Kidney (tissue), 14 donors: ENCODE measurements around the gene BLOC1S3. TPM values are rescaled to one million over a fixed set of nuclear protein-coding genes. Genes with fewer than 3 reads are reported as not detected.

Experiments used
- DNase-seq, 5 donors: peaks; one replicate each; pipeline ENCODE4 v3.0.0-alpha.2; 2013 to 2020
- FAIRE-seq: peaks from 2 replicates; lab custom pipeline; 2012; peaks lifted over from hg19 to GRCh38; lab: Jason Lieb, UNC
- H3K27ac ChIP-seq, 2 donors: one replicate each; pipeline ENCODE4 v1.7.0; 2013; ENCODE audit warnings: low read depth in 2 of 2, low read length in 2 of 2, inconsistent platforms in 1 of 2
- H3K27me3 ChIP-seq: one replicate; pipeline ENCODE4 v1.7.1; 2013; ENCODE audit warnings: low read length, inconsistent platforms; ENCODE audit not compliant: control insufficient read depth, insufficient read depth
- H3K36me3 ChIP-seq, 3 donors: one replicate each; pipeline versions ENCODE4 v1.7.0 to v1.7.1; 2013; ENCODE audit warnings: low read length in 3 of 3, control low read depth in 1 of 3, inconsistent platforms in 1 of 3; ENCODE audit not compliant: insufficient read depth in 3 of 3, control insufficient read depth in 2 of 3
- H3K4me1 ChIP-seq, 3 donors: one replicate each; pipeline versions ENCODE4 v1.7.0 to v1.7.1; 2013; ENCODE audit warnings: low read length in 3 of 3, inconsistent platforms in 1 of 3, low read depth in 1 of 3; ENCODE audit not compliant: control insufficient read depth in 2 of 3, insufficient read depth in 2 of 3
- H3K4me3 ChIP-seq, 3 donors: one replicate each; pipeline versions ENCODE4 v1.7.0 to v1.8.1; 2013; ENCODE audit warnings: low read length in 3 of 3, control low read depth in 1 of 3, inconsistent platforms in 1 of 3
- H3K9ac ChIP-seq, 3 donors: one replicate each; pipeline versions ENCODE4 v1.7.0 to v1.7.1; 2013; ENCODE audit warnings: low read length in 3 of 3, control low read depth in 1 of 3, inconsistent platforms in 1 of 3
- H3K9me3 ChIP-seq, 3 donors: one replicate each; pipeline versions ENCODE4 v1.7.0 to v1.7.1; 2013; ENCODE audit warnings: low read length in 3 of 3, control low read depth in 1 of 3, inconsistent platforms in 1 of 3; ENCODE audit not compliant: control insufficient read depth in 2 of 3, insufficient read depth in 1 of 3
- CTCF ChIP-seq: IDR thresholded peaks from 3 replicates; pipeline ENCODE4 v1.5.1; 2012; ENCODE audit warnings: mild to moderate bottlenecking, moderate library complexity, borderline replicate concordance; ENCODE audit not compliant: insufficient read depth; ENCODE audit errors: extremely low read depth
- intact Hi-C: fragments of 100-400 bp; cut with DNase I; formaldehyde crosslinking; loops from one replicate; pipeline ENCODE4 v1.11.1; 2022
- polyA plus RNA-seq: library from polyadenylated mRNA; stranded (reverse); fragments of 350-450 nt; fragmentation: Illumina TruSeq; extraction: RNeasy Lipid Tissue Mini Kit (QIAGEN cat#74804); gene quantifications from one replicate; pipeline ENCODE4 v1.2.3, GENCODE V29; 2014; ENCODE audit warnings: low read depth, low replicate concordance; ENCODE audit not compliant: insufficient read depth
- total RNA-seq: library from RNA; stranded (reverse); fragmentation: NEBNext Ultra II Directional; extraction: Animal tissue kit (Norgen Biotek cat#: 25700); gene quantifications from one replicate; pipeline ENCODE4 v1.2.1, GENCODE V29; 2021
- donor health status: control.
- donor health status: control.
- donor health status: control.
- donor health status: control.
- donor health status: control.
- donor health status: DM: yes; HTN: yes; CAD: no.
- donor health status: Normal renal cell carcinoma (clear cell type).

Gene BLOC1S3
- total and polyA plus RNA-seq, 2 donors from 2014 or later = 5.2 to 13.2 TPM

GRCh38 chr19:45146741-45147205 is 31.8 kb upstream of the BLOC1S3 start:
- DNase-seq (peak; percentile 56 to 75 (median 59)), FAIRE-seq (no peak)
- Histone ChIP-seq H3K4me1 (no peaks in the 10 kb centered on the region), H3K27me3 (no peaks in the 10 kb centered on the region), H3K4me3 (no peak overlapping the region), H3K9me3 (no peaks in the 10 kb centered on the region), H3K27ac (no peak overlapping the region), H3K9ac (no peak overlapping the region), H3K36me3 (peaks cover 0 to 6% (median 0%) of the 10 kb centered on the region in 3 donors)
- TF ChIP-seq CTCF = no peak
- intact Hi-C loops = no loop called here

GRCh38 chr19:45147835-45148676 is 30.5 kb upstream of the BLOC1S3 start:
- peaks cover 0 to 10% (median 0%) of the 10 kb centered on the region in 3 donors for H3K4me1 ChIP-seq
- no peak overlapping the region for H3K4me3 ChIP-seq
- H3K36me3 ChIP-seq = peaks cover 0 to 6% (median 0%) of the 10 kb centered on the region in 3 donors
- no peaks in the 10 kb centered on the region for H3K9me3 ChIP-seq
- no peak for DNase-seq
- FAIRE-seq = no peak
- TF ChIP-seq CTCF = no peak
- no peak overlapping the region for H3K27ac ChIP-seq
- intact Hi-C loops = no loop called here
- H3K27me3 ChIP-seq = peaks cover 5% of the 10 kb centered on the region
- H3K9ac ChIP-seq = no peak overlapping the region

GRCh38 chr19:45149129-45149528 is 29.5 kb upstream of the BLOC1S3 start:
- intact Hi-C loops = no loop called here
- H3K27me3 ChIP-seq = peaks cover 7% of the 10 kb centered on the region
- H3K36me3 ChIP-seq = peaks cover 0 to 6% (median 0%) of the 10 kb centered on the region in 3 donors
- no peak for FAIRE-seq
- H3K4me1 ChIP-seq = peaks cover 0 to 18% (median 0%) of the 10 kb centered on the region in 3 donors
- no peaks in the 10 kb centered on the region for H3K9me3 ChIP-seq
- no peak for DNase-seq
- TF ChIP-seq CTCF = no peak
- no peak overlapping the region for H3K27ac ChIP-seq
- H3K4me3 ChIP-seq = no peak overlapping the region
- H3K9ac ChIP-seq = no peak overlapping the region
